ENCODE measurements around the gene WFS1. TPM values are rescaled to one million over a fixed set of nuclear protein-coding genes. Genes with fewer than 3 reads are reported as not detected.
A peak's percentile ranks its signal among the peaks of the same experiment; 100 is the strongest.

The WFS1 gene
- total and polyA plus RNA-seq, 9 of the 15 experiments (the other 6 are each of a cell fraction or from before 2014, with no cell fraction given) = 0.01 to 0.29 (median 0.03) TPM; not detected in 5

- Histone ChIP-seq H3K4me2 (ENCODE audit: insufficient read depth, low read length) (no peak overlapping the region), H3K4me3 (no peak overlapping the region), H3K79me2 (ENCODE audit: control insufficient read depth, insufficient read depth, low read length) (no peaks in the 10 kb centered on the region), H3K9me1 (ENCODE audit: control insufficient read depth, insufficient read depth, low read length) (no peaks in the 10 kb centered on the region), H3K27ac (ENCODE audit: extremely low read depth, low read depth, low read length) (no peak overlapping the region), H3K9me3 (replicated peaks; ENCODE audit: control insufficient read depth, insufficient read depth, low read depth, low read length) (no peaks in the 10 kb centered on the region), H3K27me3 (ENCODE audit: control insufficient read depth in 2 of 2, insufficient read depth in 2 of 2, low read length in 2 of 2) (peaks cover 4 to 18% of the 10 kb centered on the region in 2 experiments; a peak in 2 of 5 replicates), H3K4me1 (replicated peaks in 1 of 2; ENCODE audit: control insufficient read depth in 2 of 2, insufficient read depth in 2 of 2, low read length in 2 of 2) (no peaks in the 10 kb centered on the region; a peak in 1 of 5 replicates), H3K9ac (ENCODE audit: insufficient read depth in 1 of 2, low read depth in 2 of 2, low read length in 2 of 2) (no peak overlapping the region), H2AFZ (ENCODE audit: low read depth, low read length) (no peak overlapping the region), H4K20me1 (replicated peaks; ENCODE audit: control insufficient read depth, insufficient read depth, low read length) (peaks cover 4% of the 10 kb centered on the region; the same call in 1 of the 2 replicates), H3K36me3 (ENCODE audit: control insufficient read depth, insufficient read depth, low read length) (no peaks in the 10 kb centered on the region)
- in situ Hi-C loops (cut with MboI) (no loop called here), intact Hi-C loops (cut with micrococcal nuclease) (loop anchor here (10.0 kb wide), 1 partner anchor 287 kb away; no protein-coding TSS in a partner anchor)
- DNase-seq (ENCODE audit: extremely low read depth in 1 of 4, low spot score in 3 of 4) (no peak), ATAC-seq (no peak), FAIRE-seq (no peak)
- WGBS (ENCODE audit: insufficient coverage, low coverage, missing lambda C conversion rate) = 2% methylated on average over 15 of the region's 18 CpGs
- ChIA-PET POLR2A (interaction anchor here (0.6 kb wide), 1 partner anchor 218 kb away, joined by 3 read pairs; no protein-coding TSS in a partner anchor), CTCF (ENCODE audit: low intra/inter-chr PET ratio) (no interaction called here)
- no TSS peak for BruUV-seq (replicated peaks)
- TF ChIP-seq ZNF232 (CRISPR knock-in tag; IDR thresholded peaks at IDR 0.05) (no peak), SPI1 (IDR thresholded peaks at IDR 0.05; ENCODE audit: borderline replicate concordance, low read depth, low read length) (peak; percentile 44; the same call in 1 of the 2 replicates), HDAC8 (tag; IDR thresholded peaks at IDR 0.05) (no peak), CBFB (CRISPR knock-in tag; IDR thresholded peaks at IDR 0.05) (no peak), ZNF24 (IDR thresholded peaks at IDR 0.05) (peak; percentile 87)
Measured at GRCh38 chr4:6257247-6258025, 12.2 kb upstream of the WFS1 start.

GRCh38 chr4:6258026-6258360 lies 11.7 kb upstream of the WFS1 start:
- intact Hi-C loops (cut with micrococcal nuclease) = loop anchor here (10.0 kb wide), 1 partner anchor 287 kb away; no protein-coding TSS in a partner anchor
- ChIA-PET POLR2A (no interaction called here), CTCF (ENCODE audit: low intra/inter-chr PET ratio) (no interaction called here)
- Histone ChIP-seq H3K9me1 (ENCODE audit: control insufficient read depth, insufficient read depth, low read length) (no peaks in the 10 kb centered on the region), H3K27me3 (ENCODE audit: control insufficient read depth in 2 of 2, insufficient read depth in 2 of 2, low read length in 2 of 2) (peaks cover 4 to 18% of the 10 kb centered on the region in 2 experiments; a peak in 2 of 5 replicates), H3K79me2 (ENCODE audit: control insufficient read depth, insufficient read depth, low read length) (no peaks in the 10 kb centered on the region), H3K4me2 (ENCODE audit: insufficient read depth, low read length) (no peak overlapping the region), H4K20me1 (replicated peaks; ENCODE audit: control insufficient read depth, insufficient read depth, low read length) (peaks cover 4% of the 10 kb centered on the region; the same call in 1 of the 2 replicates), H3K4me1 (replicated peaks in 1 of 2; ENCODE audit: control insufficient read depth in 2 of 2, insufficient read depth in 2 of 2, low read length in 2 of 2) (no peaks in the 10 kb centered on the region; a peak in 1 of 5 replicates), H2AFZ (ENCODE audit: low read depth, low read length) (no peak overlapping the region), H3K9me3 (replicated peaks; ENCODE audit: control insufficient read depth, insufficient read depth, low read depth, low read length) (no peaks in the 10 kb centered on the region), H3K9ac (ENCODE audit: insufficient read depth in 1 of 2, low read depth in 2 of 2, low read length in 2 of 2) (no peak overlapping the region), H3K27ac (ENCODE audit: extremely low read depth, low read depth, low read length) (no peak overlapping the region), H3K36me3 (ENCODE audit: control insufficient read depth, insufficient read depth, low read length) (no peaks in the 10 kb centered on the region), H3K4me3 (no peak overlapping the region)
- ATAC-seq (no peak), DNase-seq (ENCODE audit: extremely low read depth in 1 of 4, low spot score in 3 of 4) (no peak), FAIRE-seq (no peak)
- no TSS peak for BruUV-seq (replicated peaks)
- TF ChIP-seq, protein P1, sequence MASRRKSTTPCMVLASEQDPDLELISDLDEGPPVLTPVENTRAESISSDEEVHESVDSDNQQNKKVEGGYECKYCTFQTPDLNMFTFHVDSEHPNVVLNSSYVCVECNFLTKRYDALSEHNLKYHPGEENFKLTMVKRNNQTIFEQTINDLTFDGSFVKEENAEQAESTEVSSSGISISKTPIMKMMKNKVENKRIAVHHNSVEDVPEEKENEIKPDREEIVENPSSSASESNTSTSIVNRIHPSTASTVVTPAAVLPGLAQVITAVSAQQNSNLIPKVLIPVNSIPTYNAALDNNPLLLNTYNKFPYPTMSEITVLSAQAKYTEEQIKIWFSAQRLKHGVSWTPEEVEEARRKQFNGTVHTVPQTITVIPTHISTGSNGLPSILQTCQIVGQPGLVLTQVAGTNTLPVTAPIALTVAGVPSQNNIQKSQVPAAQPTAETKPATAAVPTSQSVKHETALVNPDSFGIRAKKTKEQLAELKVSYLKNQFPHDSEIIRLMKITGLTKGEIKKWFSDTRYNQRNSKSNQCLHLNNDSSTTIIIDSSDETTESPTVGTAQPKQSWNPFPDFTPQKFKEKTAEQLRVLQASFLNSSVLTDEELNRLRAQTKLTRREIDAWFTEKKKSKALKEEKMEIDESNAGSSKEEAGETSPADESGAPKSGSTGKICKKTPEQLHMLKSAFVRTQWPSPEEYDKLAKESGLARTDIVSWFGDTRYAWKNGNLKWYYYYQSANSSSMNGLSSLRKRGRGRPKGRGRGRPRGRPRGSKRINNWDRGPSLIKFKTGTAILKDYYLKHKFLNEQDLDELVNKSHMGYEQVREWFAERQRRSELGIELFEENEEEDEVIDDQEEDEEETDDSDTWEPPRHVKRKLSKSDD (conservative IDR thresholded peaks at IDR 0.05; ENCODE audit: low read length) = no peak
- TF ChIP-seq ZNF282 (CRISPR knock-in tag; IDR thresholded peaks at IDR 0.05) (no peak), NRF1 (conservative IDR thresholded peaks at IDR 0.05 in 1 of 2, IDR thresholded peaks at IDR 0.05 in 1 of 2) (no peak)
- in situ Hi-C loops (cut with MboI) = no loop called here
- 6% methylated on average over 5 of the region's 5 CpGs for WGBS (ENCODE audit: insufficient coverage, low coverage, missing lambda C conversion rate)

All from K562 (cell line).